Stimulated activated CD4-positive, alpha-beta T cell treated with anti-CD3 and anti-CD28 coated beads, Interleukin-1b, Interleukin-23, amount 100 ng/mL, for 4 hours (primary cell): ENCODE measurements around the gene LAMA5.

Source experiments
- DNase-seq, 2 donors: peaks; one replicate each; pipeline ENCODE4 v3.0.0-alpha.2; 2020; ENCODE audit warnings: low read depth in 2 of 2

The LAMA5 gene

DNA sequence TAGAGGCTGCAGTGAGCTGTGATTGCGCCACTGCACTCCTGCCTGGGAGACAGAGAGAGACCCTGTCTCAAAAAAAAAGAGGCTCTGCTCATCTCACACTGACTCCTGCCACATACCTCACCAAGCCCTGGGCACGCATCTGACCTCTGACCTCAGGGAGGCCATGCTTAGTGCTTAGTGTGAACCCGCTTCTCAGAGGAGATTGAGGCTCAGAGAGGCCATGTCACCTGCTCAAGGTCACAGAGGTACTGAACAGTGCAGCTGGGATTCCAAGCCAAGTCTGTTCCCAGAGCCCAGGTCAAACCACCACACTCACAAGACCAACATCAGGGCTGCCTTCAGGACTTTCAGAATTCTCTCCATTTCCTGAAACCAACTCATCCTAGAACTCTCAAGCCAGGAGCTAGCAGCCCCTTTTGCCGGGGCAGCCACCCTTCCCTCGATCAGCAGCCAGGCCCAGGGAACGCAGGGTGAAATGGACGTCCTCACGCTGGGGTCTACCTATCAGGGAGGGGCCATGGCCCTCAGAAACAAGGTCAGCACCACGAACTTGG is 37.1 kb upstream of the LAMA5 start:
- no peak for DNase-seq

DNA sequence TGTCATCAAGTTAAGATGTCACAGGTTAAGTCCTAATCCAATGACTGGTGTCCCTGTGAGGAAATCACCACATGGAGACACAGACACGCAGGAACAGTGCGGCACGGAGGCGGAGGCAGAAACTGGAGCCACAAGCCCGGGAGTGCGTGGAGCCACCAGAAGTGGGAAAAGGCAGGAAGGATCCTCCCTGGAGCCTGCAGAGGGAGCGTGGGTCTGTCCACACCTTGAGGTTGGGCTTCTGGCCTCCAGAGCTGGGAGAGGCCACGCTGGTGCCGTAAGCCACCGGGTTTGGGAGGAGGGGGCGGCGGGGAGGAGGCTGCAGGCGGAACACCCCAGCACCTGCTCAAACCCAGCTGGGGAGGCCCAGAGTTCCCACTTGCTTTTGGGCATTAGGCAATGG is 36.2 kb upstream of the LAMA5 start:
- no peak for DNase-seq

DNA sequence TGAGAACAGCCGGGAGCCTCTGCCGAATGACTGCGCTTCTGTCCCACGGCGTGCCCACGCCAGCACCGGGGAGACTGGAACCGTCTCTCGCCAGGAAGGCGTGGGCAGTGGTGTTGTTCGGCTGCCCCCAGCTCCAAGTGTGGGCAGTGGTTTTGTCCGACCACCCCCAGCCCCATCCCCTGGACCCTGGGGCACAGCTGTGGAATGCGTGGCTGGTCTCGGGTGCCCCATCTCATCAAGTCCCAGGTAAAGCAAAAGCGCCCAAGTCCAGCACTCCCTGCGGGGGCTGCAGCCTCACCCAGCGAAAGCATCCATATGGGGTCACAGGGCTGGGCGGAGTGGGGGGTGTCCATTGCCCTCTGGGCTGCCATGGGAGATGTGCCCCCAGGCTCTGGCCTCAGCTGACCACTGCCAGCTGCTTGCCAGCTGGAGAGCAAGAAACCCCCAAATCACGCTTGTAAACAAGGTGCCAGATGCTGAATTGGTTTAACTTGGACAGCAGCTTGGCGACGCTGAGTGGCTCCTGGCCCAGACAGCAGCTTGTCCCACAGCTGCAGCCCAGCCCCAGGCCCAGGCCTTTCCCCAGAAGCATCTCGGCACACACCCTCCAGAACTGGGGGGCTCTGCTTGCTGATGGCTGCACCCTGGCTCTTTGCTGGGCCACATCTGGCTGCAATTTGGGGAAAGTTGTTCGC is 35.5 kb upstream of the LAMA5 start:
- no peak for DNase-seq

DNA sequence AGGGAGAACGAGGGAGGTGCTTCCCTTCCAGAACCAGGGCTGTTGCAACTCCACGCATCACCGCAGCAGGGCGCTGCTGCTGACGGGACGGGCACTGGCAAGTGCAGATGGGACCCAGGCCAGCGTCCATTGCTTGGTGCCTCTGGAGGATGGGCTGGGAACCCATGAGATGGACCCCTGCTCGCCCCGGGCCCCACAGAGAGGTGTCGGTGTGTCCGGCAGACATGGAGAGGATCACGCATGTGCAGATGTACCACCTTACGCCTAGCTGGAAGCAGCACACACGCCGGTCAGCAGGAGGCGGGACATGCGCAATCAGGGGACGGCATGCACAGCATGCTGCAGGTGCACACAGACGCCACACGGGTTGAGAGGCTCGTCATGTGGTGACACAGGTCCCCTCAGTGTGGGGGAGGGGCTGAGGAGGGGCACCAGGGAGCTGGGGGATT is 34.2 kb upstream of the LAMA5 start:
- DNase-seq: no peak

DNA sequence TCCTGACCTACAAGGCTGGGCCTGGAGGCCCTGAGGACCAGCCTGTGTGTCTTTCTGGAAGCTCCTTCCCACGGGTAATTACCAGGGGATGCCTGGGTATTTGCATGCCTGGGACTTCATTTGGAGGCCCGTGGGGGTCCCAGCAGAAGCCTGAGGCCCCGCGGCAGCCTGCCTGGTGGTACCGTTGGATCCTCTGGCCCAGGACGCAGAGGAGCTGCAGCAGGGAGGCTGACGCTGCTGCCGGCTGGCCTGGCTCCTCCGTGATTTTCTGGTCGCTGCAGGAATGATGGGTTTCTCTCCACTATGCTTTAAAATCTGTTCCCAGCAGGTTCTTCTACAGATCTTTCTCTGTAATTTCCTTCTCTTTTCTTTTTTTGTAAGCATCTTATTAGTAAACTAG is 33.4 kb upstream of the LAMA5 start:
- DNase-seq: no peak

DNA sequence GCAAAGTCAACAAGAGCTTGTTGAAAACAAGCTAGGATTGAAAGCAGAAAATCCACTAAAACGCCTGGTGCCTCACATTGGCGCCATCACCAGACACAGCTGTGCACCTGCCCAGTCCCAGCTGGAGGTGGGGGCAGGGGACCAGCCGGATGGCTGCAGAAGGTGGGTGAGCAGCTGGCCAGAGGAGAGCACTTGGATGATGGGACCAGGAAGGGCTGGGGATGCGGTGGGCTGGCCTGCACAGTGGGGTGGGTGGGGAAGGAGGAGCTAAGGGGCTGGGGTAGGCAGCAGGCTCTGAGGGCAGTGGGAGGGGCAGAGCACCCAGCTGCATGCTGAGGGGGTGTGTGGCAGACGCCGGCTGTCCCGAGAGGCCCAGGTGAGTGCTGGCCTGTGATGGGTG is 32.9 kb upstream of the LAMA5 start:
- DNase-seq: no peak

DNA sequence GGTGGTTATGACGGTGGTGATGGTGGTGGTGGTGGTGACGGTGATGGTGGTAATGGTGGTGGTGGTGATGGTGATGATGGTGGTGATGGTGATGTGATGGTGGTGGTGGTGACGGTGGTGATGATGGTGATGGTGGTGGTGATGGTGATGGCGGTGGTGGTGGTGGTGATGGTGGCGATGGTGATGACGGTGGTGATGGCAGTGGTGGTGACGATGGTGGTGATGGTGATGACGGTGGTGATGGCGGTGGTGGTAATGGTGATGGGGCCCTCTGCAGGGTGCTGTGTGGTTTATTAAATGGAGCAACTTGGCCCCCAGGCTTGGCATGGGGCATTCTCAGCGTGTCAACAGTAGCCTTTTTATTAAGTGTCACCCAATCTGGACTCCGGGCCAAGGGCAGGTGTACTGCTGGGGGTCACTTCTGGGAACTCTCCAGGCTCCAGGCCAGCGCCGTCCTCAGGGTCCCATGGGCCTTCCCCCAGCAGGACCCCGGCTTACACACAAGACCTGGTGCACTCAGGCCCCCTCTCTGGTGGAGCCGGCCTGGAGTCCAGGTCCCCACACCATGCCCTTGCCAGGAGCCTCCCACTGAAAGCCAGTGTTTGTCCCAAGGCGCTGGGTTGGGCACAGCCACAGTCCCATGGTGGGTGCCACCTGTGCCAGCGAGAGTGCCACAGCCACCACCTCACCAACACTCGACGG is 31.2 kb upstream of the LAMA5 start:
- DNase-seq: no peak

DNA sequence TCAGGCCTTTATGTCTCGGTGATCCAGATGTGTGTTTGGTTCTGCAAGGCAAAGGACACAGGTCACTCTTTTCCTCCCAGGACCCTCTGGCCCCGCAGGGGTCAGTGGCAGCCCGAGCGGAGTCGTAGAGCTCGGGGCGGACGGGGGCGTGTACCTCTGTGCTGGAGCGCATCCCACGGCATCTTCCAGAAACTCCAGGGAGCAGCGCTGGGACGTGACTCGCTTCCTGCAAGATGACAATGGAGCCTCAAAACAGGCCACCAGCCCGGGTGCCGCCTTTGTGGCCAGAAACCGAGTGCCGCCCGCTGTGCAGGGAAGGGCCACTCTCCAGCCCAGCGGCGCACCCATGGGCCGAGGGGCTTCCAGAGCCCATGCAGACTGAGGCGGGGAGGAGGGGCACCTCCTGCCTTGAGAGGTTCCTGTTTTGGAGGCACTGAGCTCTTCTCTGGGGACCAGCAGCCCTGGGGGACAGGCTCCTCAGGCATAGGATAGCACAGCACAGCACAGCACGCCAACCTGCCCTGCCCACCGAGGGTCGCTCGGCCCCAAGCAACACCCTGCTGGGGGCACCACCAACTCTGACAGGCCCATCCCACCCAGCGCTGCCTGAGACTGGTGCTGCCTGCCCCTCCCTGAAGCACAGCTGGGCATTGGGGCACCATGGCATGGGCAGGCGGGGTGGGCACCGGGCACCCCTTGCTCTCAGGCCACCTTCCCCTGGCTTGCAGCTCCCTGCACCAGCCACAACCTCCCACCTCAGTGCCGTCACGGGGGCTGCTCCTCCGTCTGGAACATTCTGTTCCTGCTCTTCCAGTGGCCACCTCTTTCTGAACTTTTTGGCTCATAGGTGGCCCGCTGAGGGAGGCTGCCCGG is 29.5 kb upstream of the LAMA5 start:
- DNase-seq: no peak

DNA sequence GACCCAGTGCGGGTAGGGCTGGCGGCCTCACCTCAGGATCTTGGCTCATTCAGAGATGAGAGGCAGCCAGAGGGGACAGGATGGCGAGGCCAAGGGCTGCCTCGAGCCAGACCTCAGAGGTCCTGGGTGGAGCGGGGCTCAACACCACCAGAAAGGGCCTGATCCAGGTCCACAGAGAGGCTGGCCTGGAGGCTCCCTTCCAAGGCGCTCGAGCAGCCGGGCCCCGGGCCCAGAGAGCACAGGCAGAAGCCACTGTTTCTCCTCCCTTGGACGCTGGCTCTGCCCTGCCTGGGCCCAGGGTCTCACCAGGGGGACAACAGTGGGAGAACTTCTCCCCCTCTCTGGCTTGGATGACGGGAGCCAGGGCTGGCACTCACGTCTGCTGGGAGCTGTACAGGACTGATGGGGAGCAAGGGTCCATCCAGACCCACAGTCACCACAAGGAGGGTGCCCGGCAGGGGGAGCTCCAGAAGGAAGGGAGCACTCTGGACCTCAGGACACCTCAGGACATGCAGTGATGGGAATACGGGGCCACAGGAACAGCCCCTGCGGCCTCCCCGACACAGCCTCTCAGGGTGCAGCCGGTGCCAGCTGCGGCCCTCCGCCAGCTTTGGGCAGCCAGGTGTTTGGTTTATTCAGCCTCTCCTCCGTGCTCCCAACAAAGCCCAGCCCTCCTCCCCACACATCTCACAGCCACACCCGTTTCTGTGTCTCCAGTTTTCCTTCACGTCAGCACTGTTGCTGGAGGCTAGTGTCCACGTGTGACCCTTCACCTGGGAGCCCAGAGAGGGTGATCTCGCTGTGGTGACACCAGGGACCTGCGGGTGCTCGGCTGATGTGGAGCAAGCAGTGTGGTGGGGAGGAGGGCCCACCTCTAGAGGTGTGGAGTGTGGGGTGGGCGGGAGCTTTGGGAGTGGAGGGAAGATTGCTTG is 28.5 kb upstream of the LAMA5 start:
- DNase-seq: no peak

DNA sequence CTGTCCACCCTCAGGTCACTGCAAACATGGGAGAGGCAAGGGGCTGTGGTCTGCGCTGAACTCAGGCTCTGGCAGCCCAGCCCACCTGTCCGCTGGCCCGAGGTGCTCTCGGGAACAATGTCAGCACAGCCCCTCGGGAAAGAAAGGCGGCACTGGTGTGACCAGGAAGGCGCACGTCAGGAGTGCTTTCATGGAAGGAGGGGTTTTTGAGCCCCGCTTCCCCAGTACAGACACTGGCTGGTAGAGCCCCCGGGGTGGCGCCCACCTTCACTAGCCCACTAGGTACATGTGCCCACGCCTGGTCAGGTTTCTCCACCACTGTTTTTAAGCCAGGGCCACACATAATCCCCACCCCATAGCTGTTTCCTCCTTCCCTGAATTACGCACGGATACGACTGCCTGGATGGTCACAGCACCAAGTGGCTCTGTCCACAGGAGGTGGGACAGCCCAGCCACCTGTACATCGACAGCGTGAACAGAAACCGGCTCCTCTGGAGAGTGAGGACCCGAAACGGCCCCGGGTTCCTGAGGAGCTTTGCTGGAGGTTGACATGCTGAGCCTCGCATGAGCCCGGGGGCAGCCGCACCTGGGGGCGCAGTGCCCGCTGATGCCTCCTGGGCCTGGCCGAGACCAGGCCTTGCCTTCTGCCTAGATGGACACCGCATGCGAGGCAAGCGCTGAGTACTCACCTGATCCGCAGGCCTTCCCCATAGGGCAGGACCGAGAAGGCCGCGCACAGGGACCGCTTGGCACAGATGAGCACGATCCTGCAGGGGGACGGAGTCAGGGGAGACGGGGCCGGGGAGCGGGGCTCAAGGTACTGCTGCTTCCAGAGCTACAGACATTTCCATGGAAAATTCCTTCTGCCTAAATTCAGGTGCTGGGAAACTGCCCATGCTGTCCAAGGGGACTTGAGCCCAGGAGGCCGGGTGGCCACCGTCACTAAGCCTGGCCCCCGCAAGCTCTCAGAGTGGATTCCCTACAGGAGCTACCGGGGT is 27.4 kb upstream of the LAMA5 start:
- no peak for DNase-seq

DNA sequence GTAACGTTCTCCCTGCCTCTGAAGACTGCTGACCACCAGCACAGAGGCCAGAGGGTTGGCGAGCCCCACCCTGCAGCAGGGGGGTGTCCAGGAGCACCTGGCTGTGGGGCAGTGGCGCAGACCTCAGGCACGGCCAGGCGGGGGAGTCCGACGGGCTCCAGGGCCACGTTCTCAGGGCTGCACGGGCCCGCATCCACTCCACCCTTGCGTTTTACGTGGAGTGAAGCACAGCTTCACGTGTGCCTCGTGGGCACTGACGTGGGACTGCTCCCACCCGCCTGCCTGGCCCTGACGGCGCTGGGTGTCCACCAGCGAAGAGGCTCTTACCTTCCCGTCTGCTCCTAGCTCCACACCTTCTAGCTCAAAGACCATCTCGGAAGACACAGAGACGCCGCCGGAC is 26.7 kb upstream of the LAMA5 start:
- no peak for DNase-seq

DNA sequence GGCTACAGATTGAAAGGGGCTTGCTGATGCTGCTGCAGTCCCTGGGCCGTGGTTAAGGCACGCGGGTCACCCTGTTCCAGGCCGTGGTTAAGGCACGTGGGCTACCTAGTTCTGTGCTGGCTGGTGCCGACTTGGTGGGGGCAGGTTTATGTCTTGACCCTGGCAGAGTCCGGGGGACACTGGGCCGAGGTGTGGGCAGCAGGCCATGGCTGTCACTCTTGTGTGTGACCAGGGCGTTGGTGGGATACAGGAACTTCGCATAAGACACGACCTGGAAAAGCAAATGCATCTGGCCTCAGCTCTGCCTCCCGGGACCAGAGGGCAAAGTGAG is 26.2 kb upstream of the LAMA5 start:
- DNase-seq: no peak

DNA sequence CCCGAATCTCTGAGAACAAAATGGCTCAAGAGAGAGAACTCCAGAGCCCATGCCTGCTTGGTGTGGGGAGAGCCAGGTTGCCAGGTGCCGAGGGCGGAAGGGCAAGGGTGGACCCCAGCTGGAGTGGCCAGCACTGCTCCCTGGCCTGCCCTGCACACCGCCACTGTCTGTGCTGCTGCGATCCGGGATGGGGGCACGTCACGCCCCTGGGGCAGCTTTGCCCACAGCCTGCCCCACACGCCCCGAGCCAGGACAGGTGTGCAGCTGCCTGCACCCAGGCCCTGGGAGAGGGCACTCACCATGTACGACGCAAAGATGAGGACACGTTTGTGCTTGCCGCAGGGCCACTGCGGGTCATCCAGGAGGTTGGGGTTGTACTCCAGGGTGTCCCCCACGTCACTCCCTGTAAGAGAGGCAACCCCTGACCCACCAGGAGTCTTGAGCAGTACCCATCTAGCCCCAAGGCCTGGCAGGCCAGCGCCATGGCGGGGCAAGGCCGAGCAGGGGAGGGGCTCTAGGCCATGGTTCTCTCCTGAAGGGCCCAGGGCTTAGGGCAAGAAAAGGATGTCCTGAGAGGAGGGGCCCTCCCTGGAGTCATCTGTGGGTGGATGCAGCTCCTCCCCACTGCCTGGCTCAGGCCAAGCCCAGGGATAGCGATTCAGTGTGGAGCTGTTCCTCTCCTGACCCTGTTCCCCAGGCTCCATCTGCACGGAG is 25.7 kb upstream of the LAMA5 start:
- DNase-seq: no peak

DNA sequence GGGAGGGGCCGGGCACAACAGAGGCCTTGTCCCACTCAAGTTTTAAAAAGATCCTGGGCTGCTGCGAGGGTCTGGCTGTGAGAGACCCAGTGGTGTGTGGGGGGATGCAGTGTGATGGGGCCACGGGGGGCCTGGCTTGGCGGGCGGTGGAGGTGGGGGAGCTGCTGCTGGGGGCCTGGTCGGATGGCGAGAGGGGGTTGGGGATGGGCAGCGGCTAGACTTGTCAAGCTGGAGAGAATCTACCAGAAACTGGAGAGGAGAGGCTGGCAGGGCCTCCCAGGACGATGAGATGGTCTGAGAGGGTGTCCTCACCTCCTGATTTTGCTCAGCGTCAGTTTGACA is 24.9 kb upstream of the LAMA5 start:
- no peak for DNase-seq

DNA sequence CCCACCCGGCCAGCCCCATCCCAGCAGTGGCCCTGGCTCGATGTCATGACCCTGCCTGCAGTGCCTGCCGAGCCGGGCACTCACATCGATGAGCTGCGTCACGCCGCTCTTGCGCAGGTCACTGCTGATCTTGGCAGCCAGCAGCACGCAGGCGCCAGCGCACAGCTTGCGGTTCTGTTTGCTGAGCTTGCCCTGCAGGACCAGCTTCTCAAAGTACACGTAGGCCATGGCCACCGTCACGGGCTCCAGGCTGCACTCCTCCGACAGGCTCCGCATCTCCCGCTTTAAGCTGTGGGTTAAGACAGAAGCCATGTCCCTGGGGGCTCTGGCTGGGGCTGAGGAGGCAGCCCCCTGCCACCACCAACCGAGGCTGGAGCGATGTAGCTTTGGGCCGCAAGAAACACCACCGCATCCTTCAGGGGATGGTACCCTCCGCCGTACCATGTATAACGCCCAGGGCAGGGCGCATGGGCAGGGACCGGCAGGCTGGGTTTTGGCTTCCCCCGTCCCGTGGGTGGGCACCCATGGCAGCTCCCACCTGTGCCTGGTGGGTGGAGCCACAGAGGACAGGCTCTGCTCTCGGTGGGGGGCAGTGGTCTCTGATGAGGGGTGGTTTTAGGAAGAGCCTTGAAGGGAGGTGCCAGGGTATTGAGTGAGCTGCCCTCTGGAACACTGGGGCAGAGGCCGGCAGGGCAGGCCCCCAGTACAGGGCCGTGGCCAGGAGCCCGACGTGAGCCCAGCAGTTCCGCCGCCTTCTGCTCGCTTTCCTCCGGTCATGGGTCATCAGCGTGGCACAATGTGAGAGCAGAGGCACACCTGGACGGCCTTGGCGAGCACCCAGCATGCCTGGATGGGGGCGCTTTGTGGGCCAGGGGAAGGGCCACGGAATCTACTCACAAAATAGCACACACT is 24.3 kb upstream of the LAMA5 start:
- DNase-seq: no peak

DNA sequence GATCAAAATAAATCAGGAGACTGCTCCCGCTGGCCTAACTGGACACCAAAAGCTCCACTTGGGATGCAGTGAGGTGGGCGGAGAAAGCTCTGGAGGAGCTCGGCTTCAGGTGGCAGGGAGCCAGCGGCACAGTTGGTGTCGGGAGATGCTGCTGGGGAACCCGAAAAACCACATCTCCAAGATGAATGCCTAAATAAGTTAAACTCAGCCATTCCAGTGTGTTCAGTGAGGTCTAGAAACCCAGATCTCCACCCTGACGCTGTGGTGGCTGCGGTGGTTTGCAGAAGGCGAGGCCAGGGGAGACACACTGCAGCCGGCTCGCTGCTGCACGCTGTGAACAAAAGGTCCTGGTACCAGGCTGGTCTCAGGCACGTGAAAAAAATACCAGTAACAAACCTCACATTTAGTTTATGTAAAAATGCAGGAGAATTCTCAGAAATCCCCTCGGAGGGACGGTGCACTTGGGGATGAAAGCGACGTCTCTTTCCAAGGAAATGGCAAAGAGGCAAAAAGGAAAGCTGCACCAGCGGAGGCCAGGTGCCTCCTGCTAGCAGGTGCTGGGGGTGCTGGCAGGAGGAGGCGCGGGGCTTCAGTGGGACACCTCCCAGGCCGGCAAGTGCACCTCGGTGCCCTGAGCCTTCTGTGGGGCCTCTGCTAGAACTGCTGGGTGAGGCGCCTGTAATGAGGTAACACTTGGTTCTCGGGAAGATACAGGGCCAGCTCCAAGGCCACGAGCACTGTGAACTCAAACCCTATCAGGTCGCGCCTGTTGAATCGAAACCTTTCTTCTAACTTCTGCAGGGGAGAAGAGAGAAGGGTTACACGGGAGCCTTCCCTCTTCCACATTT is 23.4 kb upstream of the LAMA5 start:
- no peak for DNase-seq

DNA sequence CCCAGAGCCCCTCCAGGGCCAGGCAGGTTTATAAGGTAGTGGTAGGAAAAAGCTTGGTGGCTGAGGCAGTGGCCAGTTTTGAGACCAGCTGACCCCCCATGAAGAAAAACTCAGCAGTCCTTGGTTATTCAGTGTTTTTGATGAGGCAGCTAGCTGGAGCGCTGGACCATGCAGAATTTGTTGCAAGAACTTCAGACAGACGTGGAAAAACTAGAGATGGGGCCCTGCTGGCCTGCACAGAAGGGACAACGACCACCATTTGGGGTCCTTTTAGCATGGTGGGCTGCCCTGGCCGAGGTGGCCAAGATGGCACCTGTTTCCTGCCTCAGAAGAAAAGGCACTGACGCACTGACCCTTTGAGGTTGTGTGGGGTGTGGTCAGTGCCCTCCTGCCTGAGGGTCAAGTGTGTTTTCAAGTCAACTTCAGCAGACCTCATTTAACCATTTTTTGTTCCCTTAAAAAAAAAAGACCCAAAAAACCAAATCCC is 22.5 kb upstream of the LAMA5 start:
- no peak for DNase-seq
